ENCODE data around the gene ATP1B3.
"Not testable (repeated sequence)": the region's sequence is repeated elsewhere in the genome, so short reads cannot be mapped to it uniquely, and the experiment has no call there.

Gene ATP1B3

GRCh38 chr3:141860766-141861513 lies 15.5 kb upstream of the ATP1B3 start:
- DNase-seq, result no peak

GRCh38 chr3:141862279-141862816 lies 14.1 kb upstream of the ATP1B3 start:
- no peak for DNase-seq

GRCh38 chr3:141863491-141863890 lies 13.0 kb upstream of the ATP1B3 start:
- DNase-seq, result no peak

- DNase-seq, result no peak
These were observed 12.0 kb upstream of the ATP1B3 start for GRCh38 chr3:141864281-141864970.

- DNase-seq, result no peak
These were observed 11.3 kb upstream of the ATP1B3 start for GRCh38 chr3:141865101-141865500.

GRCh38 chr3:141870091-141870687 lies 6.3 kb upstream of the ATP1B3 start:
- DNase-seq, result no peak

GRCh38 chr3:141875374-141875892 lies 1.0 kb upstream of the ATP1B3 start:
- DNase-seq, result peak; percentile 80

GRCh38 chr3:141875893-141876380 lies 506 bp upstream of the ATP1B3 start:
- DNase-seq, result peak; percentile 85

- DNase-seq, result peak; percentile 61
These were observed 613 bp downstream of the ATP1B3 start for GRCh38 chr3:141876891-141877621.

- no peak for DNase-seq
These were observed 1.5 kb downstream of the ATP1B3 start for GRCh38 chr3:141877911-141878310.

- DNase-seq, result no peak
These were observed 1.9 kb downstream of the ATP1B3 start for GRCh38 chr3:141878326-141878725.

- DNase-seq, result no peak
These were observed 2.4 kb downstream of the ATP1B3 start for GRCh38 chr3:141878817-141879216.

- DNase-seq, result no peak
These were observed 5.3 kb downstream of the ATP1B3 start for GRCh38 chr3:141881702-141882101.

GRCh38 chr3:141887051-141887450 lies 10.6 kb downstream of the ATP1B3 start:
- DNase-seq, result no peak

- DNase-seq, result not testable (repeated sequence)
These were observed 12.1 kb downstream of the ATP1B3 start for GRCh38 chr3:141888548-141888947.

GRCh38 chr3:141894524-141895176 lies 18.2 kb downstream of the ATP1B3 start:
- no peak for DNase-seq

- no peak for DNase-seq
These were observed 19.3 kb downstream of the ATP1B3 start for GRCh38 chr3:141895731-141896130.

GRCh38 chr3:141898908-141899307 lies 22.5 kb downstream of the ATP1B3 start:
- DNase-seq, result no peak

- no peak for DNase-seq
These were observed 23.9 kb downstream of the ATP1B3 start for GRCh38 chr3:141900343-141900742.

GRCh38 chr3:141901914-141902313 lies 25.5 kb downstream of the ATP1B3 start:
- DNase-seq, result no peak

GRCh38 chr3:141904203-141904602 lies 27.8 kb downstream of the ATP1B3 start:
- no peak for DNase-seq

- no peak for DNase-seq
These were observed 28.7 kb downstream of the ATP1B3 start for GRCh38 chr3:141905129-141905528.
